ENCODE data around the gene COX7A1.

Gene COX7A1

GRCh38 chr19:36110487-36111199 is 41.6 kb downstream of the COX7A1 start, which contains the start of gene OVOL3:
Gene OVOL3 (plus strand): TSS chr19:36111143. CDS start chr19:36111203, 60 bp downstream.
- DNase-seq (ENCODE audit: extremely low read depth, low read depth), result no peak
- no peak for TF ChIP-seq CTCF (IDR thresholded peaks at IDR 0.05; ENCODE audit: low read depth, low read length)

GRCh38 chr19:36108684-36109083 is 43.6 kb downstream of the COX7A1 start:
- no peak for TF ChIP-seq CTCF (IDR thresholded peaks at IDR 0.05; ENCODE audit: low read depth, low read length)
- DNase-seq (ENCODE audit: extremely low read depth, low read depth), result no peak

GRCh38 chr19:36106991-36107390 is 45.3 kb downstream of the COX7A1 start:
- no peak for DNase-seq (ENCODE audit: extremely low read depth, low read depth)
- TF ChIP-seq CTCF (IDR thresholded peaks at IDR 0.05; ENCODE audit: low read depth, low read length), result no peak

GRCh38 chr19:36106441-36106840 is 45.8 kb downstream of the COX7A1 start:
- TF ChIP-seq CTCF (IDR thresholded peaks at IDR 0.05; ENCODE audit: low read depth, low read length), result no peak

GRCh38 chr19:36103842-36104552 is 48.2 kb downstream of the COX7A1 start:
- TF ChIP-seq CTCF (IDR thresholded peaks at IDR 0.05; ENCODE audit: low read depth, low read length), result no peak
- no peak for DNase-seq (ENCODE audit: extremely low read depth, low read depth)

More at GRCh38 chr19:36106441-36106840, 45.8 kb downstream of the COX7A1 start:
- no peak for DNase-seq (ENCODE audit: extremely low read depth, low read depth)

DNA sequence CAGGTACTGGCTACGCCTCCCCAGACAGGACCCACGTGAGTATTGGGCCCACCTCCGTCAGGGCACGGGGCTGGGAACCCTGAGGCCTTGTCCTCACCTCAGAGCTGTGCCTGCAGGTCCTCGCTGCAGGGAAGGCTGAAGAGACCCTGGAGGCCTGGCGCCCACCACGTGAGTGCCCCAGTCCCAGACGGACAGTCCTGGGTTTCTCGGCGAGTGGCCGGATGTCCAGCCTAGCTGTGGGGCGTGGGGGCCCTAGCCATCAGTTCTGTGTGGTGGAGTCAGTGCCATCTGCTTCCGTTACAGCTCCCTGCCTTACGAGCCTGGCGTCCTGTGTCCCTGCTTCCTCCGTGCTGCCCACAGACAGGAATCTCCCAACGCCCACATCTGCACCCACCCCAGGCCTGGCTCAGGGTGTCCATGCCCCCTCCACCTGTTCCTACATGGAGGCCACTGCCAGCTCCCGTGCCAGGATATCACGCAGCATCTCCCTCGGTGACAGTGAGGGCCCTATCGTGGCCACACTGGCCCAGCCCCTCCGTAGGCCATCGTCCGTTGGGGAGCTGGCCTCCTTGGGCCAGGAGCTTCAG is 49.1 kb downstream of the COX7A1 start:
- DNase-seq (ENCODE audit: extremely low read depth, low read depth), result no peak
- no peak for TF ChIP-seq CTCF (IDR thresholded peaks at IDR 0.05; ENCODE audit: low read depth, low read length)

Data from AG09319 (cell line).